SK-N-MC (cell line): ENCODE measurements around the gene FABP6.

Experiments
- DNase-seq: peaks from one replicate; pipeline ENCODE4 v3.0.0-alpha.2; 2011; ENCODE audit warnings: low read depth, low spot score
- H3K27ac ChIP-seq: fragments of 200-600 bp; sonication (generic); 2 replicates; pipeline ENCODE4 v1.5.1; 2016; ENCODE audit warnings: mixed run types
- H3K36me3 ChIP-seq: fragments of 200-600 bp; sonication (generic); 2 replicates; pipeline ENCODE4 v1.6.1; 2017; ENCODE audit warnings: antibody characterized with exemption, low read length, mixed read lengths; ENCODE audit not compliant: insufficient read depth
- H3K4me3 ChIP-seq: fragments of 200-600 bp; sonication (generic); 2 replicates; pipeline ENCODE4 v1.5.1; 2016
- H3K9ac ChIP-seq: fragments of 200-600 bp; sonication (generic); 2 replicates; pipeline ENCODE4 v1.8.0; 2017; ENCODE audit warnings: mixed run types, mixed read lengths; ENCODE audit not compliant: insufficient read length
- H3K9me3 ChIP-seq: fragments of 200-600 bp; sonication (generic); 2 replicates; pipeline ENCODE4 v1.6.1; 2017; ENCODE audit warnings: low read depth, mild to moderate bottlenecking, antibody characterized with exemption, low read length, moderate library complexity, mixed read lengths
- EZH2 ChIP-seq: fragments of 200-600 bp; sonication (generic); IDR thresholded peaks from one replicate; pipeline ENCODE4 v1.6.1; 2017; ENCODE audit warnings: antibody characterized with exemption
- FOXP2 ChIP-seq: optimal IDR thresholded peaks from 2 replicates; pipeline ENCODE3; 2011; ENCODE audit warnings: mild to moderate bottlenecking, moderate library complexity; ENCODE audit not compliant: insufficient read depth; ENCODE audit errors: extremely low read length, control extremely low read depth
- POLR2AphosphoS5 ChIP-seq: IDR thresholded peaks from 2 replicates; pipeline ENCODE4 v1.6.1; 2012; ENCODE audit warnings: mild to moderate bottlenecking, low read depth, low read length, borderline replicate concordance

FABP6 gene

GRCh38 chr5:160271836-160272235 lies 42.5 kb downstream of the FABP6 start:
- Histone ChIP-seq H3K36me3 (no peaks in the 10 kb centered on the region), H3K4me3 (no peak overlapping the region), H3K9ac (no peak overlapping the region), H3K27ac (no peak overlapping the region), H3K9me3 (no peaks in the 10 kb centered on the region)
- TF ChIP-seq FOXP2 (no peak), POLR2AphosphoS5 (no peak), EZH2 (no peak)
- no peak for DNase-seq

GRCh38 chr5:160272264-160272663 lies 43.0 kb downstream of the FABP6 start:
- Histone ChIP-seq H3K27ac (no peak overlapping the region), H3K36me3 (no peaks in the 10 kb centered on the region), H3K9me3 (no peaks in the 10 kb centered on the region), H3K4me3 (no peak overlapping the region), H3K9ac (no peak overlapping the region)
- no peak for DNase-seq
- no peak for TF ChIP-seq FOXP2
- no peak for TF ChIP-seq POLR2AphosphoS5
- TF ChIP-seq EZH2, result no peak

- H3K27ac ChIP-seq, result no peak overlapping the region
- H3K36me3 ChIP-seq, result no peaks in the 10 kb centered on the region
- no peak overlapping the region for H3K4me3 ChIP-seq
- no peak overlapping the region for H3K9ac ChIP-seq
- H3K9me3 ChIP-seq, result no peaks in the 10 kb centered on the region
- no peak for DNase-seq
- no peak for TF ChIP-seq POLR2AphosphoS5
- no peak for TF ChIP-seq EZH2
- TF ChIP-seq FOXP2, result no peak
Measured at GRCh38 chr5:160272889-160273288, 43.6 kb downstream of the FABP6 start.

GRCh38 chr5:160274483-160274931 lies 45.2 kb downstream of the FABP6 start:
- Histone ChIP-seq H3K4me3 (no peak overlapping the region), H3K9me3 (no peaks in the 10 kb centered on the region), H3K9ac (no peak overlapping the region), H3K27ac (no peak overlapping the region), H3K36me3 (no peaks in the 10 kb centered on the region)
- TF ChIP-seq POLR2AphosphoS5 (no peak), FOXP2 (no peak), EZH2 (no peak)
- DNase-seq, result no peak

DNA sequence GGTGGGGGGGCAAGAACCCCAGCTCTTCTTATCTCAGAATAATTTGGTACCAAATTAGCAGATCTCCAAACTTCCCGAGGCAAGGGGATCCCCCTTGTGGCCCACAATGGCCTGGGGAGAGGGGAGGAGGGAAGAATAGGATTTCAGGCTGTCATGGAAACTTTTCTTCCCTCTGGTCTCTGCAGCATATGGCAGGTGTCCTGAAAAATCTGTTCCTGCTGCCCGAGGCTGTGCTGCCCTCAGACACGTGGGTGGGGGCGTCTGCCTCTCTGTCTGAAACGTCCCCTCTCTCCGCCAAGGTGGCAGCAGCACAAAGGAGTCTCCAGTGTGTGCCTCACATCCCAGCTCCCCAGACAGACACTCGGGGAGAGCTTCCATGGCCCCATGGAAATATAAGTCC lies 49.0 kb downstream of the FABP6 start:
- Histone ChIP-seq H3K27ac (no peak overlapping the region), H3K4me3 (no peak overlapping the region), H3K9me3 (no peaks in the 10 kb centered on the region), H3K36me3 (no peaks in the 10 kb centered on the region), H3K9ac (no peak overlapping the region)
- TF ChIP-seq EZH2 (no peak), FOXP2 (no peak), POLR2AphosphoS5 (no peak)
- DNase-seq, result no peak

- no peak for DNase-seq
- Histone ChIP-seq H3K9ac (no peak overlapping the region), H3K36me3 (no peaks in the 10 kb centered on the region), H3K27ac (no peak overlapping the region), H3K9me3 (no peaks in the 10 kb centered on the region), H3K4me3 (no peak overlapping the region)
- TF ChIP-seq FOXP2, result no peak
Measured at GRCh38 chr5:160280384-160281095, 51.2 kb downstream of the FABP6 start.

- H3K27ac ChIP-seq, result no peak overlapping the region
- no peaks in the 10 kb centered on the region for H3K36me3 ChIP-seq
- H3K9me3 ChIP-seq, result no peaks in the 10 kb centered on the region
- no peak overlapping the region for H3K9ac ChIP-seq
- TF ChIP-seq EZH2 (no peak), POLR2AphosphoS5 (no peak), FOXP2 (no peak)
- no peak for DNase-seq
- H3K4me3 ChIP-seq, result no peak overlapping the region
Measured at GRCh38 chr5:160281275-160281674, 52.0 kb downstream of the FABP6 start.

- Histone ChIP-seq H3K27ac (no peak overlapping the region), H3K4me3 (no peak overlapping the region), H3K36me3 (no peaks in the 10 kb centered on the region), H3K9ac (no peak overlapping the region), H3K9me3 (no peaks in the 10 kb centered on the region)
- DNase-seq, result no peak
- TF ChIP-seq POLR2AphosphoS5 (no peak), EZH2 (no peak), FOXP2 (no peak)
Measured at GRCh38 chr5:160284291-160284873, 55.1 kb downstream of the FABP6 start.

DNA sequence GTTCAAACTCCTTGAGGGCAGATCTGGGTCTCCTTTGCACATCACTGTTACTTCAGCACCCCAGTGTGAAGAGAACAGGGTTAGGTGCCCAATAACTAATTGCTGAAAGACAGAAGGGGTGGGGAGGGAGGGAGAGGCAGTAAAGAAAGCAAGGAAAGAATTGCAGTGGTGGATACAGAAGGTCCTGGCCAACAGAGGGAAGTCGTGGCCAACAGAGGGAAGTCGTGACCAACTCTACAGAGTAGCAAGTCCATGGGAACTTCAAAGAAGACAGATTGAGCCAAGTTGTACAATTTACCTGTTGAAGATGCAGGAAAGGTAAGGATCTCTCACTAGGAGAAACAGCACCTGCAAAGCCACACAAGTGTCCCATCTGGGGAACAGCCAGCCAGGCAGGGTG lies 56.0 kb downstream of the FABP6 start:
- Histone ChIP-seq H3K36me3 (no peaks in the 10 kb centered on the region), H3K9ac (no peak overlapping the region), H3K27ac (no peak overlapping the region), H3K9me3 (no peaks in the 10 kb centered on the region), H3K4me3 (no peak overlapping the region)
- TF ChIP-seq FOXP2 (no peak), EZH2 (no peak), POLR2AphosphoS5 (no peak)
- no peak for DNase-seq
